ENCODE results near the gene TGFBR3L. TPM values are rescaled to one million over a fixed set of nuclear protein-coding genes. Genes with fewer than 3 reads are reported as not detected.
A peak's percentile ranks its signal among the peaks of the same experiment; 100 is the strongest.

Gene TGFBR3L
- total and polyA plus RNA-seq, 10 of the 15 experiments (the other 5 are each of a cell fraction or from before 2014, with no cell fraction given), result 0.20 to 0.23 TPM; not detected in 8

- peak; percentile 37; the same call in 1 of the 2 replicates for TF ChIP-seq ZNF687 (IDR thresholded peaks at IDR 0.05)
- no peak for TF ChIP-seq MTA2 (IDR thresholded peaks at IDR 0.05; ENCODE audit: low read depth)
- no peak for TF ChIP-seq NBN (IDR thresholded peaks at IDR 0.05)
- no peak for TF ChIP-seq TAF1 (IDR thresholded peaks at IDR 0.05; ENCODE audit: borderline replicate concordance, low read depth, low read length)
- TF ChIP-seq EGR1 (IDR thresholded peaks at IDR 0.05; ENCODE audit: borderline replicate concordance in 1 of 2, low read depth in 2 of 2, low read length in 2 of 2), result 0 out of 3 replicates have a peak, but pooled peaks of 1 of the 2 experiments have one; percentile 27
- TF ChIP-seq ZNF217 (IDR thresholded peaks at IDR 0.05), result no peak
- peak; percentile 75 to 85 (median 82) for TF ChIP-seq CTCF (IDR thresholded peaks at IDR 0.05 in 2 of 3, conservative IDR thresholded peaks at IDR 0.05 in 1 of 3; ENCODE audit: control insufficient read depth in 2 of 3, extremely low read depth in 1 of 3, insufficient read depth in 1 of 3, low read depth in 3 of 3, low read length in 3 of 3)
- TF ChIP-seq ZNF207 (IDR thresholded peaks at IDR 0.05; ENCODE audit: borderline replicate concordance), result no peak
- peak; percentile 82 for TF ChIP-seq MAX (IDR thresholded peaks at IDR 0.05; ENCODE audit: low read depth, low read length)
These were observed 10.7 kb downstream of the TGFBR3L start (continued) for GRCh38 chr19:7925171-7925851.

All from GM12878 (cell line).